ENCODE data around the gene SLC39A13.

Gene SLC39A13

GRCh38 chr11:47376525-47377371 lies 31.6 kb upstream of the SLC39A13 start:
- H3K9ac ChIP-seq (ENCODE audit: low read depth, low read length) = no peak overlapping the region
- H3K9me3 ChIP-seq (ENCODE audit: control insufficient read depth, insufficient read depth, low read length) = no peaks in the 10 kb centered on the region
- peaks cover 10% of the 10 kb centered on the region for H3K4me1 ChIP-seq (ENCODE audit: insufficient read depth, low read length)
- H3K36me3 ChIP-seq (ENCODE audit: insufficient read depth, low read length) = no peaks in the 10 kb centered on the region

GRCh38 chr11:47377571-47378009 lies 30.8 kb upstream of the SLC39A13 start:
- Histone ChIP-seq H3K36me3 (ENCODE audit: insufficient read depth, low read length) (no peaks in the 10 kb centered on the region), H3K9ac (ENCODE audit: low read depth, low read length) (no peak overlapping the region), H3K4me1 (ENCODE audit: insufficient read depth, low read length) (peaks cover 10% of the 10 kb centered on the region), H3K9me3 (ENCODE audit: control insufficient read depth, insufficient read depth, low read length) (no peaks in the 10 kb centered on the region)

- Histone ChIP-seq H3K36me3 (ENCODE audit: insufficient read depth, low read length) (no peaks in the 10 kb centered on the region), H3K9me3 (ENCODE audit: control insufficient read depth, insufficient read depth, low read length) (no peaks in the 10 kb centered on the region), H3K4me1 (ENCODE audit: insufficient read depth, low read length) (peaks cover 10% of the 10 kb centered on the region), H3K9ac (ENCODE audit: low read depth, low read length) (no peak within 1 kb of the TSS)
Measured at GRCh38 chr11:47378010-47378835, 30.2 kb upstream of the SLC39A13 start, which contains the start of gene SPI1. TSS of gene SPI1 (minus strand) at chr11:47378547. CDS start at chr11:47378353, 194 bp downstream.

GRCh38 chr11:47378836-47379170 lies 29.6 kb upstream of the SLC39A13 start:
- Histone ChIP-seq H3K36me3 (ENCODE audit: insufficient read depth, low read length) (no peaks in the 10 kb centered on the region), H3K9ac (ENCODE audit: low read depth, low read length) (no peak overlapping the region), H3K4me1 (ENCODE audit: insufficient read depth, low read length) (peaks cover 10% of the 10 kb centered on the region), H3K9me3 (ENCODE audit: control insufficient read depth, insufficient read depth, low read length) (no peaks in the 10 kb centered on the region)

- H3K9me3 ChIP-seq (ENCODE audit: control insufficient read depth, insufficient read depth, low read length) = no peaks in the 10 kb centered on the region
- H3K4me1 ChIP-seq (ENCODE audit: insufficient read depth, low read length) = peaks cover 10% of the 10 kb centered on the region
- H3K36me3 ChIP-seq (ENCODE audit: insufficient read depth, low read length) = no peaks in the 10 kb centered on the region
- H3K9ac ChIP-seq (ENCODE audit: low read depth, low read length) = no peak overlapping the region
Measured at GRCh38 chr11:47379317-47379716, 29.1 kb upstream of the SLC39A13 start.

GRCh38 chr11:47380078-47380477 lies 28.3 kb upstream of the SLC39A13 start:
- no peaks in the 10 kb centered on the region for H3K9me3 ChIP-seq (ENCODE audit: control insufficient read depth, insufficient read depth, low read length)
- peaks cover 10% of the 10 kb centered on the region for H3K4me1 ChIP-seq (ENCODE audit: insufficient read depth, low read length)
- no peak overlapping the region for H3K9ac ChIP-seq (ENCODE audit: low read depth, low read length)
- H3K36me3 ChIP-seq (ENCODE audit: insufficient read depth, low read length) = no peaks in the 10 kb centered on the region

- H3K9me3 ChIP-seq (ENCODE audit: control insufficient read depth, insufficient read depth, low read length) = no peaks in the 10 kb centered on the region
- H3K4me1 ChIP-seq (ENCODE audit: insufficient read depth, low read length) = peaks cover 7% of the 10 kb centered on the region
- no peaks in the 10 kb centered on the region for H3K36me3 ChIP-seq (ENCODE audit: insufficient read depth, low read length)
- H3K9ac ChIP-seq (ENCODE audit: low read depth, low read length) = no peak overlapping the region
Measured at GRCh38 chr11:47383071-47383470, 25.3 kb upstream of the SLC39A13 start.

- H3K9me3 ChIP-seq (ENCODE audit: control insufficient read depth, insufficient read depth, low read length) = no peaks in the 10 kb centered on the region
- H3K4me1 ChIP-seq (ENCODE audit: insufficient read depth, low read length) = no peaks in the 10 kb centered on the region
- H3K36me3 ChIP-seq (ENCODE audit: insufficient read depth, low read length) = no peaks in the 10 kb centered on the region
- H3K9ac ChIP-seq (ENCODE audit: low read depth, low read length) = no peak overlapping the region
Measured at GRCh38 chr11:47384498-47384897, 23.9 kb upstream of the SLC39A13 start.

GRCh38 chr11:47387944-47388696 lies 20.3 kb upstream of the SLC39A13 start:
- no peak overlapping the region for H3K9ac ChIP-seq (ENCODE audit: low read depth, low read length)
- no peaks in the 10 kb centered on the region for H3K36me3 ChIP-seq (ENCODE audit: insufficient read depth, low read length)
- no peaks in the 10 kb centered on the region; the same call in 1 of the 2 replicates for H3K4me1 ChIP-seq (ENCODE audit: insufficient read depth, low read length)
- no peaks in the 10 kb centered on the region for H3K9me3 ChIP-seq (ENCODE audit: control insufficient read depth, insufficient read depth, low read length)

- Histone ChIP-seq H3K9ac (ENCODE audit: low read depth, low read length) (no peak overlapping the region), H3K4me1 (ENCODE audit: insufficient read depth, low read length) (peaks cover 4% of the 10 kb centered on the region; the same call in 1 of the 2 replicates), H3K36me3 (ENCODE audit: insufficient read depth, low read length) (no peaks in the 10 kb centered on the region), H3K9me3 (ENCODE audit: control insufficient read depth, insufficient read depth, low read length) (no peaks in the 10 kb centered on the region)
Measured at GRCh38 chr11:47388697-47389576, 19.5 kb upstream of the SLC39A13 start.

GRCh38 chr11:47389577-47390421 lies 18.6 kb upstream of the SLC39A13 start:
- Histone ChIP-seq H3K9ac (ENCODE audit: low read depth, low read length) (no peak overlapping the region), H3K9me3 (ENCODE audit: control insufficient read depth, insufficient read depth, low read length) (no peaks in the 10 kb centered on the region), H3K36me3 (ENCODE audit: insufficient read depth, low read length) (no peaks in the 10 kb centered on the region), H3K4me1 (ENCODE audit: insufficient read depth, low read length) (peaks cover 4% of the 10 kb centered on the region; the same call in 1 of the 2 replicates)

- peaks cover 4% of the 10 kb centered on the region; the same call in 1 of the 2 replicates for H3K4me1 ChIP-seq (ENCODE audit: insufficient read depth, low read length)
Measured at GRCh38 chr11:47390422-47390760, 18.0 kb upstream of the SLC39A13 start.

GRCh38 chr11:47391077-47391583 lies 17.3 kb upstream of the SLC39A13 start:
- Histone ChIP-seq H3K9ac (ENCODE audit: low read depth, low read length) (no peak overlapping the region), H3K36me3 (ENCODE audit: insufficient read depth, low read length) (no peaks in the 10 kb centered on the region), H3K4me1 (ENCODE audit: insufficient read depth, low read length) (peaks cover 4% of the 10 kb centered on the region; the same call in 1 of the 2 replicates), H3K9me3 (ENCODE audit: control insufficient read depth, insufficient read depth, low read length) (no peaks in the 10 kb centered on the region)

More at GRCh38 chr11:47390422-47390760, 18.0 kb upstream of the SLC39A13 start:
- no peaks in the 10 kb centered on the region for H3K36me3 ChIP-seq (ENCODE audit: insufficient read depth, low read length)
- no peaks in the 10 kb centered on the region for H3K9me3 ChIP-seq (ENCODE audit: control insufficient read depth, insufficient read depth, low read length)
- H3K9ac ChIP-seq (ENCODE audit: low read depth, low read length) = no peak overlapping the region

Data from ES-I3 (cell line).